GM13977 (cell line): ENCODE measurements around the gene OR2A12.
"Not testable (repeated sequence)": the region's sequence is repeated elsewhere in the genome, so short reads cannot be mapped to it uniquely, and the experiment has no call there.

Experiments used
- DNase-seq: peaks from one replicate; pipeline ENCODE4 v3.0.0; 2012; ENCODE audit warnings: low spot score
- CTCF ChIP-seq: IDR thresholded peaks from 2 replicates; pipeline ENCODE4 v1.5.1; 2012; ENCODE audit warnings: mild to moderate bottlenecking, control low read depth; ENCODE audit not compliant: insufficient read depth; ENCODE audit errors: extremely low read depth, missing control alignments
- in situ Hi-C: fragments of 300-500 bp; cut with MboI; formaldehyde crosslinking; loops from one replicate; pipeline ENCODE4 v1.12.0; 2022; ENCODE audit warnings: low sequenced_read_pairs, low pct_unique_long_range_greater_than_20kb, mixed read lengths, inconsistent platforms; ENCODE audit not compliant: unreplicated experiment

Gene OR2A12

GRCh38 chr7:144113651-144114050 is 27.6 kb downstream of the OR2A12 start:
- in situ Hi-C loops: no loop called here
- DNase-seq: no peak
- no peak for TF ChIP-seq CTCF

DNA sequence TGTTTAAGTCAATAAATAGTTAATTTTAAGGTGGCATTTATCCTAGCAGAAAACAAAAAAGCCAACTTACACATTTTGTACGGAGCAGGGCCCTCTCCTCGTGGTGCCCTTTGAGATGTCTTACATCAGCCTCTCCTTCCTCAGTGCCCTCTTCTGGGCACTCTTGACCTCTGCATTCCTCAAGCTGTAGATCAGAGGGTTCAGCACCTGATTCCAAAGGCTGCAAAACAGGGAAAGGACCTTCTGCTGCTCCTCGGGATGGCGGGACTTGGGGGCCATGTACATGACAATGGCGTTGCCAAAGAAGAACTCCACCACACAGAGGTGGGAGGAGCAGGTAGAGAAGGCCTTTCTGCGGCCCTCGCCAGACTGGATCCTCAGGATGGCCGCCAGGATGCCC is 32.3 kb downstream of the OR2A12 start:
- TF ChIP-seq CTCF: no peak
- in situ Hi-C loops: no loop called here
- DNase-seq: no peak

- no peak for TF ChIP-seq CTCF
- in situ Hi-C loops: no loop called here
- DNase-seq: no peak
Observed at GRCh38 chr7:144122876-144123275, 36.8 kb downstream of the OR2A12 start, which contains the start of gene OR2A14. Gene OR2A14 (plus strand): TSS chr7:144123176. CDS start chr7:144129113, 5,937 bp downstream.

GRCh38 chr7:144127714-144128334 is 41.7 kb downstream of the OR2A12 start:
- in situ Hi-C loops: no loop called here
- TF ChIP-seq CTCF: peak; percentile 87
- peak; percentile 75 for DNase-seq

- DNase-seq, in situ Hi-C loops: not testable (repeated sequence)
Observed at GRCh38 chr7:144129601-144130000, 43.5 kb downstream of the OR2A12 start.

GRCh38 chr7:144130730-144131129 is 44.7 kb downstream of the OR2A12 start:
- in situ Hi-C loops: no loop called here
- DNase-seq: no peak
- TF ChIP-seq CTCF: no peak

GRCh38 chr7:144132262-144132661 is 46.2 kb downstream of the OR2A12 start:
- in situ Hi-C loops: no loop called here
- DNase-seq: no peak
- TF ChIP-seq CTCF: no peak
